Left renal cortex interstitium (tissue), 4 donors: ENCODE results near the gene TFF2. TPM values are rescaled to one million over a fixed set of nuclear protein-coding genes. Genes with fewer than 3 reads are reported as not detected.
A peak's percentile ranks its signal among the peaks of the same experiment; 100 is the strongest.

Experiments
- DNase-seq, 4 donors: peaks; one replicate each; pipeline ENCODE4 v3.0.0-alpha.2; 2013; ENCODE audit warnings: low read depth in 4 of 4, low spot score in 2 of 4, missing footprints in 1 of 4
- polyA plus RNA-seq, 4 donors: library from polyadenylated mRNA; unstranded; fragments of 120-200 nt; gene quantifications; one replicate each; pipeline ENCODE4 v1.2.1, GENCODE V29; 2013; ENCODE audit not compliant: insufficient read length in 4 of 4

The TFF2 gene, protein sequence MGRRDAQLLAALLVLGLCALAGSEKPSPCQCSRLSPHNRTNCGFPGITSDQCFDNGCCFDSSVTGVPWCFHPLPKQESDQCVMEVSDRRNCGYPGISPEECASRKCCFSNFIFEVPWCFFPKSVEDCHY
- polyA plus RNA-seq: under 1 TPM in 1 of 4 donors, not detected in 3; 0.19 TPM

DNA sequence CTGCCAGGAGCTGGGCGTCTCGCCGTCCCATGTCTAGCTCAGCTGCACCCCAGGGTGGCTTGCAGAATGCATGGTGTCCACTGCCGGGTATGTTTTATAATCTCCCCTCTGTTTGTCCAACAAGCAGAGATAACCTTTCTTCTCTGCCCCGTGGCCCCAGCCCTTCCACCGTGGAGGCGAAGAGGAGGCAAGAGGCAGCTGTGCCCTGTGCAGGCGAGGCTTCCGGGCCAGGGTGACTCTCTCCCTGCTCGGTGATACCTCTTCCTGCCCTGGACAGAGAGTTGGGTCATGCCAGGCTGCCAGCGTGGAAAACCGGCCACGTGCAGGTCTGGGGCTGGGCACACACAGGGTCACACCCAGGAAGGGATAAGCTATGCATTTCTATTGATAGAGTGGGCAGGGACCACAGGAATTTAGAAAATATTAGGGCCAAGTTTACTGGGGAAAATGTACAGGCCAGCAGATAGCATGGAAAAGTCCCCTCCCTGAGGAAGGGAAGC, at the start of gene TFF2:
TSS of gene TFF2 (minus strand) at position 68 of the 500 bp plus-strand sequence. CDS start at position 31, 37 bp downstream.
- no peak for DNase-seq

DNA sequence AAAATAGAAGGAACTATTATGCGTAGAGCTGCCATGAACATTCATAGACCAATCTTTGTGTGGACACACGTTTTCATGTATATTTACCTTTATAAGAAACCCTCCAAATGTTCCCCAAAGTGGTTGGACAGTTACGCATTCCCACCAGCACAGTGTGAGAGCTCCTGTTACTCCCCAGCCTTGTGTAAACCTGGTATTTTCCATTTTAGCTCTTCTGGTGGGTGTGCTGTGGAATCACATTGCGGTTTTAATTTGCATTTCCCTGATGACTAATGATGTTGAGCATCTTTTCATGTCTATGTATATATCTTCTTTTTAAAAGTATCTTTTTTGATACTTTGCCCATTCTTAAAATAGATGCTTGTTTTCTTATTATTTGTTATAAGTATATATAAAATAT, 49.7 kb upstream of the TFF2 start:
- no peak for DNase-seq

DNA sequence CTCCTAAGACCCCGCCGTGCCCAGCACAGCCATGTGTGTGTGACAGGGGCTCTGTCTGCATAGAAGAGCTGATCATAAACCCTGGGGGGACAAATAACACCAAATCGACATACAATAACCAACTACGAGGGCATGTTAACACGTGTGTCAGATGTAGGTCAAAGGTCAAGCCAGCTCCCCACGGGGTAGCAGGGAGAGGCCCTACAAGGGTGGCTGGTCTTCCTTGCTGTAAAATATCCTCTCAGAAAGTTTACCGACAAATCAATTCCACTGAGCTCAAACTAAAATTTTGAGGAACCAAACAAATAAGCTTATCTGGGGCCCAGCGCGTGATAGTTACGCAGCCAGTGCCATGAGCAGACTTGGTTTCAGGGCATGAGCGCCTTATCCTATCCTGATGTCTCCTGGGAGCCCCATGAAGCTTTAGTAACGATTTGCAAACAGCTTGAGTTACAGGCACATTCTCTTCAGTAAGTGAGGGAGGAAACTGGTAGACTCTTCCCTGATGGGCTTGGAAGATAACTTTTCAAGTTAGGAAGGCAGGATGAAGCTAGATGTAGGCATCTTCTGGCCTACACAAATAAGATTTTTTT, 47.7 kb upstream of the TFF2 start:
- no peak for DNase-seq

DNA sequence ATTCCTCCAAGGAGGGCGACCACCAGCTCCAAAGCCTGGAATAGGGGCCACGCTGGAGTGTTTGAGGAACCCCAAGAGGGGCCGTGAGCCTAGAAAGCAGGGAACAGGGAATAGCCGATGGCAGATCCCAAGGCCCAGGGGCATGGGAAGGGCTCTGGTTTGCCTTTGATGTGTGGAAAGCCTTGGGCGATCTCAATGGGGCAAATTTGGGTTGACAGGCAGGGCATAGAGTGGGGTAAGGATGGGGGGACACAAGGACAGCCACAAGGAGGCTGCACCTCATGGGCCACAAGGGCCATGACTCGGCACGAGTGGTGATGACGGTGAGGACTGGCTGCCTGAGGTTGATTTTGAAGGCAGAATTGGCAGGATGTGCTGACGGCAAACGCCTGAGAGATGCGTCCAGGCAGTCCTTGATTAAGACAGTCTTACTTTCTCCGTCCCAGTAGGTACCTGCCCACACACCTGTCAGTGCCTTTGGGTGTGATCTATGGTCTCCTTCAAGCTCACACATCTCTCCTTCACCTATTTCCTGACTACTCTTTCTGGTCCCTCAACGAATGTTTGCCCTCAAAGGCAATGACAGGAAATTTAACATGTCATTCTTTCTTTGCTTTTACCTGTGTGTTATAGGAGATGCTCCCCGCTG, 47.1 kb upstream of the TFF2 start:
- DNase-seq: no peak

DNA sequence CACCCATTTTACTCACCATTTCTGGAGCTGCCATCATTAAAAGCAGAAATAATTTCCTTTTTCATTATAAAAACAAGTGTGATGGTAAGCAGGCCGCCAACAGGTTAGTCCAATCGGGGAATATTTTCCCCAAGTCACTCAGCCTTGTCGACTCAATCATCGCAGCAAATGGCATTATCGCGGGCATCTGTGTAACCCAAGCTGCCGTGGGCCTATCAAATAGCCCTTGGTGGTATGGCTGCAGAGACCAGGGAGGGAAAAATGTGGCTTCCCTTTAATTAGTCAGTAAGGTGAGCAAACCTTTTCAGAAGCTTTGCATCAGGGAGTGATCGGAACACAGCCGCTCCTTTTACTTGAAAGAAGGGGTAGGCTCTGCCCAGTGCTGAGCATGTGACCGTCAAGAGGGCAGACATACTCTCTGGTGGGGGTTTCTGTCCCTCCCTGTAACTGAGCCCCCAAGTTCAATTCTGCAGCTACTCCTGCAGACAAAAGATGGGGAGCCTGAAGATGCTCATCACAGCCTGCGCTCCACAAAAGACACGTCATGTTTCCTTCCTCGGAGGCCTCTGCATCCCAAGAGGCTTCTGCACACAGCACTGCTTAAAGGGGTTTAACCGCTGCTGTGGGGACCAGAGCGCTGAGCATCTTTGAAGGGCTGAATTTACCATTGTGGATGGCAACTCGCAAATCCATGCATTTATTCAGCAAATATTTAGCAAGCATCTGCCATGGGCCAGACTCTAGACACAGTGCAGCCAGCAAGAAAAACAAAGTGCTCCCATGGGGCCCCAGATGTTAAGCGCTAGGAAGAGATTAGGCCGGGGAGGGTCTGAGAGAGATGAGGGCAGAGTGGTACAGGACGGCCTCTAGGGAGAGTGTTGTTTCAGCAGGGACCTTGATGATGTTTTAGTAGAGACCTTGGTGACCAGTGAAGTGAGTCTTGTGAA, 46.3 kb upstream of the TFF2 start:
- no peak for DNase-seq

DNA sequence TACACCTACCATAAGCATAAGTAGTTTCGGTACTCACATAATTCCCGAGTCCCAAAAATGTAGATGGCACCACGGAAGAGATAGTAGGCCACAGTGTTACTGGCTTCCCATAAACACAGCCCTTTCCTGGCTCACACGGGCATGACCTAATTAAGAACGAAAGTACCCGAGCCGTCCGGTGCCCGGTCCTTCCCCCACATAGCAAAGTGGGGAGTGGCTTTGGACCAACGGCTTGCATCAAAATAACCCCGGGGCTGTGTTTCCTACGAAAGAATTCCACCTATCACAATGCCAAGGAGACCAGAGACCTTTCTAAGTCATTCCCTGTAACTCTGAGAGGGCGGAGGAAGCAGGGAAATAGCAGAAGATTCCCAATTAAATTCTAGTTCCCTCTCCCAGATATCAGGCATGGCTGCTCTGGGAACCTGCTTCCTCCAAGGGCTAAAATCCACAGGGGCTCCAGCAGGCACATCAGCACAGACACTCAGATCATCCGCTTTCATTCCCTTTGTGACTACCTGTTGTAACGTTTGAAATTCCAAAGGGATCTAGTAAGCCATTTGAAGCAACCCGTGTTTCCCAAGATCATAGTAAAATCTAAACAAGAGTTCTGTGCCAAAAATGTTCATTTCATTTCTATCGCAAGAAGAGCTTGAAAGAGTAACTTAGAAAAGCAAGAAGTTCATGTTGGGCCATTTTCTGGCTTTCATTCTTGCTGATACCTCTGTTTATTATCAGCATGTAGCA, 45.3 kb upstream of the TFF2 start, which contains the start of gene TMPRSS3:
TSS of gene TMPRSS3 (minus strand) at position 148 of the 747 bp plus-strand sequence. CDS start 635 bp downstream, outside the sequence.
- DNase-seq: peak in 1 of 4 donors; percentile 49

DNA sequence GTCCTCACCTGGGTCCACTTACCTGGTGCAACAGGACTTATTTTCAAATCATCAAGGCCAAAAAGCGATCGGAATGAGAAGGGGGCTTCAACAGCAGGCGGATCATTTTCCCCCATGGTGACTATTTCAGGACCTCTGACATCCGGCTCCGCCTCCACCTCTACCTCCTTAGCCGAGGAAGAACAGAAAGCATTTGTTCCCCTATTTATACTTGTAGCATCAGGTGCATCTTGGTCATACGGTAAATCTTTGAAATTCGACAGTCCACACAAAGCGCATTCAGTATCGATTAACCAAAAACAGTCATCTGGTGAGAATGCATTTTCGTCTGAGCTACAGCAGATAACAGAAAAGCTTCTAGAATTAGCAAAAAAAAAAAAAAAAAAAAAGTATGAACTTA, 44.5 kb upstream of the TFF2 start:
- DNase-seq: no peak

DNA sequence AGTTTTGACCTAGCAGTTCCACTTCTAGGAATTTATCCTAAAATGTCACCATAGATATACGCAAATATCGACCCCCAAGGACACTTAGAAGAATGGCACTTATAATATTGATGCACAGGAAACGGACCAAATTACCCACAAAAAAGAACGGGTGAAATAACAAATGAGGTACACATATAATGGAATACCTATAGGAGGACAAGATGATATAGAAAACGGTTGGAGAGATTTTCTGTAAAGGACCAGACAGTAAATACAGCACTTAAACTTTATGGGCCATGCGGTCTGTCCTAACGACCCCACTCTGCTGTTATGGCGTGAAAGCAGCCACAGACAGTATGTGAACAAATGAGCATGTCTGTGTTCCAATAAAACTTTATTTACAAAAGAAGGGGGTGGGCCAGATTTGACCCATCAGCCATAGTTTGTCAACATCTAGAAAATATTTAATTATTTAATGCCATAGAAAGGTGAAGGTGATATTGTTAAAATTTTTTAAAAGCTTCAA, 42.7 kb upstream of the TFF2 start:
- DNase-seq: no peak

DNA sequence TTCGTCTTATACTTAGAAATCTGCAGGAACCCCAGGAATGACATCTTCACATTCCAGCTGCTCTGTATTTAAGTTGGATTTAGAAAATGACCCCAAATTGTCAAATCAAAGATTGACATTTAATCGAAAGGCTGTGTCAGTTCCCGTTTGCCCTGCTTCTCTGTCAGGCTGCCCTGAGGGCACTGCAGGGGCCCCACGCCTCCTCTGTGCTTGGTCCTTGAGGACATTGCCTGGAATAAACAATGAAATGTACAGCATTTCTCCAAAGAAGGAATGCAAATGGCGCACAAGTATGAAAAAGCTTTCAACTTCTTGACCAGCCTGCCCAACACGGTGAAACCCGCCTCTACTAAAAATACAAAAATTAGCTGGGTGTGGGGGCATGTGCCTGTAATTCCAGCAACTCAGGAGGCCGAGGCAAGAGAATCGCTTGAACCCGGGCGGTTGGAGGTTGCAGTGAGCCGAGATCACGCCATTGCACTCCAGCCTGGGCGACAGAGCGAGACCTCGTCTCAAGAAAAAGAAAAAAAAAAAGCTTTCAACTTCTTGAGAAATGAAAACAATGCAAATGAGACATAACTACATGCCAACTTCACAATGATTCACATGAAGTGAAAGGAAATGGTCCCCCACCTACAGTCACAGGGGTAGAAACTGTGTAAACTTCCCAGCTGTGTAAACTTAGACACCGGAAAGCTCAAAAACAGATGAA, 42.1 kb upstream of the TFF2 start:
- no peak for DNase-seq

DNA sequence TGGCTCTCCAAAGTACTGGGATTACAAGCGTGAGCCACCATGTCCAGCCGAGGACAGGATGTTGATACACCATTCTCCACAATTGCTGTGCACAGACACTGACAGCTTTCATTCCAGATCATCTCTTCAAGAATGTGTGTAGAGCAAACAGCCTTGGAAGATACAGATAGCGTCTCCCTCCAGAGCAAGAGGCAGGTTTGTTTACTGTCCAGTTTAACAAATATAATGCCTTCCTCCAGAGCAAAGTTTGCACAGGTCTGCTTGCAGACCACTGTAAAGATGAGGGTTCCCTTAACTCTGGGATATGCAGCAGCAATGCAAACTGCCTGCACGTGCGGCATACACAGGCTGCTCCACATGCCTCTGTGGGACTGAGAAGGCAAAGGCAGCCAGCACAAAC, 40.5 kb upstream of the TFF2 start:
- DNase-seq: no peak

DNA sequence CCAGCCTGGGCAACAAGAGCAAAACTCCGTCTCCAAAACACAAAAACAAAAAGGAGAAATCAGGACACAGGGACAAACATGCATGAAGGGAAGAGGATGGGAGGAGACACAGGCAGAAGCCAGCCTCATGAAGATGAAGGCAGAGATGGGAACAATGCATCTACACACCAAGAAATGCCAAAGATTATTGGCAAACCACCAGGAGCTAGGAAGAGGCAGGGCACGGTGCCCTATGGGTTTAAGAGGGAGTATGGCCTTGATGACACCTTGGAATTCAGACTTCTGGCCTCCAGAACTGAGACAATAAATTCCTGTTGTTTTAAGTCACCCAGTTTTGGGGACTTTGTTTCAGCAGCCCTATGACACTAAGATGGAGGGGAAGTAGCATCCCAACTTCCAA, 39.9 kb upstream of the TFF2 start:
- no peak for DNase-seq

DNA sequence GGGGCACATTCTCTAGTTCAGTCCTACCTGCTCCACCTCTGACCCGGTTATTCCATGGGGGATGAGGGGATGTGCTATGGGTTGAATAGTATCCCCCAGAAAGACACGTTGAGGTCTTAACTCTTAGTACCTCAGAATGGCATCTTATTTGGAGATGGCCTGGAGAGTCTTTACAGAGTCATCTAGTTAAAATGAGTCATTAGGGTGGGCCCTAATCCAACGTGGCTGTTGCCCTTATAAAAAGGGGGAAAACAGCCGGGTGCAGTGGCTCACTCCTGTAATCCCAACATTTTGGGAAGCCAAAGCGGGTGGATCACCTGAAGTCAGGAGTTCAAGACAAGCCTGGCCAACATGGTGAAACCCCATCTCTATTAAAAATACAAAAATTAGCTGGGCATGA, 39.4 kb upstream of the TFF2 start:
- DNase-seq: no peak

DNA sequence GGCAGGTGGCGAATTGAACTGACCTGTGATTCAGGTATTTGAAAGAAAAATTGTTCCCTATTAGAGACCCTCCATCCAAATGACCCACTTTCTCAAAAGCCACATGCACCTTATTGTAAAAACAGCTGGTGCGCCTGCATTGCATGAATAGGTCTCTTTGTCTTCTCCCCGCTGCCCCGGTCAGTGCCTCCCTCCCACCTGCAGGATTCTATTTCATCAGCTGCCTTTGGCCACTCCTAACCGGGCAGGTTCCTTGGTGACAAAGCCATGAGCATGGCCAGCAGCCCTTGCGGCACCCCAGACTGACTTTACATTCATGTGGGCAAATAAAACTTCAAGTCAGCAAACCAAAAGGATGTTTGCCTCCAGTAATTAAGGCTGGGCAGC, 38.6 kb upstream of the TFF2 start:
- DNase-seq: peak in 1 of 4 donors; percentile 47

DNA sequence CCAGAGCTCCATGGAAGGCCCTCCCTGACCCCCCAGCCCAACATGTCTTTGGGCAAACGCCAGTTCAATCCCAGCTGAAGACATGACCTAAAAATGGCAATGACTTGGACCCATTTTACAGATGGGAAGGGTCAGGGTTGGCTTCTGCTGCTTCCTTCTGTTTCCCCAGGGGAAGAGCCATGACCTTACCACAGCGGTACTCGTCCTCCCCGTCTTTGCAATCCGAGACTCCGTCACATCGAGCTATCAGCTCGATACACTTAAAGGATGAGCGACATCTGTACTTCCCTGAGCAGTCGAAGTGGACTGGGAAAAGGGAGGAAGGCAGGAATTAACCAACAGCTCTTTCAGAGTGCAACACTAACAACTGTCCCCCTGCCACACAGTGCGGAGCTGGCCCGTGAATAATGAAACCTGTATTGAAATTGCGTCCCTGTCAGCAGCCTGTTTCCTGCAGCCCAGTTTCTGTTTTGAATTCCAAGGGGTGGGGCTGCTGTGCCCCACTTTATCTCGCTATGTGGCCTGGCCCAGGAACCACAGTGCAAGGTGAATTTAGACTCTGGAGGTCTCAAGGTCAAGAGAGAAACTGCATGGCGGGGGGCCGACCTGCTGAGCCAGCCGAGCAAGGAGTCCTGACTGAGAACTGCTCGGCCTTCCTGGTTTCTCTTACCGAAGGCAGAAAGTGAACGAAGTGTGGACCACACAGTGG, 38.1 kb upstream of the TFF2 start:
- DNase-seq: no peak

DNA sequence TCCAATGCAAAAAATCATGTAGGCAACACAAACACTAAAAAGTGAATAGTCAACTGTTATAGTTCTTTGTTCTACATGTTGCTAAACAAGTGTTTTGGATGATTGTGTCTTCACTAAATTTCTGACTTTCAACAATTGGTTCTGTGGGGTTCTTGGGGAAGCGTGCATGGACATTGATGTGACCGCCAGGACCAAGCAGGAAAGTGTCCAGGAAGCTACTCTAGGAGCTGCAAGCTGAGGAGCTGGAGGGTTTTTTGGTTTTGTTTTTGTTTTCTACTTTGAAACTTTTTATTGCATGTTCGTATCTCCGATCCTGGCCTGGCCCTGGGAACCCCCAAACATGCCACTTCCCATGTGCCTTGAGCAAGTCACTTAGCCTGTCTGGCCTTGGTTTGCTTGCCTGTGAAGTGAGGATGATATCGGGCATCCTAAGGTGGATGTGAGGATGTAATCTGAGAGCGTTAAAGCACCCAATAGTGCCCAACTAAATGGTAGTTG, 37.1 kb upstream of the TFF2 start:
- DNase-seq: no peak

DNA sequence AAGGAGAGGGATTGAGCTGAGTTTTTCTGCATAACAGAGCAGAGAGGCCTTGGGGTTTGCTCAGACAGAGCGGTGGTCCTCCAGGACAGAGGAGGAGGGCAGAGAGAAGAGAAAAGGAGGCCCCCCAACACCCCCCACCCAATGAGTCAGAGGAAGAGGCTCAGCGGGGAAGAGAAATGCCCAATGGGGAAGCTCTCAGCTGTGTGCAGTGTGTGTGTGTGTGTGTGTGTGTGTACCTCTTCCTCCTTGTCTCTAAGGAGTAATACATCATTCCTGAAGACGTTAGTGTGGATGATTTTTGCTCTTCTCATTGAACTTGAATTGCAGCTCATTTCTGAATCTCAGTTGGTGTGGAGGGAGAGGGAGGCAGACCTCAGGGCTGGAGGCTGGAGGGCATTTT, 36.4 kb upstream of the TFF2 start:
- no peak for DNase-seq

DNA sequence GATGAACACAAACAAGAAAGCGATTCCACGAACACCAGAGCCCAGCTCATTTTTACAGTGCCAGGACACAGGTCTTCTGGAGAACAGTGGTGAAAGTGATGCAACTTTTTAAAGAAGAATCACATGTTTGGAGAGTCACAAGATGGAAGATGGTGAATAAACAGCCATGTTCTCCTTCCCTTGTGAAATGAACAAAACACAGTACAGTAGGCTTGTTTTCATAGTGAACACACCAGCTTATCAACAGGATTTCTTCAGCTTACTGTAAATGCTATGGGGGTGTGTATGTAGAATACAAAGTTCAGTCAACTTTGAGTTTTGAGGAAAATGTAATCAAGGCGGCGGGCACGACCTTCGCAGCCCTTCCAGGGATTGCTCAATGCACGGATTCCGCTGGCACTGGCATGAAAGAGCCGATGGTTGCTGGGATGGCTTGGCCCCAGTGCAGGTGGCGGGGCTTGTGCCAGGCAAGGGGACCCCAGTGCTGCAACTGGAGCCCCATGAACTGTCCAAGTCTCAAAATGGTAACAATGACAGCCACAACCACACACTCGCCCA, 35.3 kb upstream of the TFF2 start:
- no peak for DNase-seq

DNA sequence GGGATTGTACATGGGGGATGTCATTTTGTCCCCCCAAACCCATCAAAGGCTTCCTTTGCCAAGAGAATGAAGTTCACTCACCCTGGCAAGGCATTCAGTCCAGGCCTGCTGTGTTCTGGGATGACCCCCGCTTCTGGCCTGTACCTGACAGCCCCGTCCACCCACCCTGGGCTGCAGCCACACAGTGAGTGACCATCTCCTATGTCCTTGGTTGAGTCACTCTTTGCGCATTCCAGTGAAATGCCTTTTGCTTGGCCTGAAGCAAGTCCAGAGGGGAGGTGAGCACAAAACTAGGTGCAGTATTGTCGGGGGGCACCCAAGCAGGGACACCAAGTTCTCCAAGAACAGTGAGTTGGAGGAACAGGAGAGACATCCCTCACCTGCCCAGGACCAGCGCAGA, 34.8 kb upstream of the TFF2 start:
- DNase-seq: no peak
